GM12875 (cell line): Measurements from ENCODE around the gene DOCK8.

Experiments
- H3K4me3 ChIP-seq: one replicate; pipeline ENCODE4 v1.5.1; 2011; ENCODE audit warnings: low read depth, low read length, control low read depth
- TF ChIP-seq, protein P1 (sequence below): IDR thresholded peaks from 2 replicates; pipeline ENCODE4 v1.5.1; 2011; ENCODE audit warnings: low read depth, mild to moderate bottlenecking, control low read depth, inconsistent platforms, low read length, moderate library complexity, borderline replicate concordance; ENCODE audit not compliant: insufficient read depth

The DOCK8 gene

DNA sequence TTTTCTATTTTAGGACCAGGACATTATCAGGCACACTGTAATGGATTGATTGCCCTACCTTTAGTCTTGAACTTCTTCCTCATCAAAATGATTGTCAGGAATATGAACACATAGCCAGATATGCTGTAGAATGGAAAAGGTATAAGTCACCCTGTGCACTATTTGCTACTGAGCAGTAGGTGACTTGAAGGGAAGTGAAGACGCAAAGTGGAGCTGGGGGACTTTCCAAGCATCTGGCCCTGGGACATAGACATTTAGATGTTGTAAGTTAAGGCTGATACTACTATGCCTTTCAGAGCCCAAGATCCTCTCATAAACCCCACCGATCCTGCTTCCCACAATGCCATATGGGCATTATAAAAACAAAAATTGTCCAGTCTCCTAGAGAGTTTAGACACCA lies 174.5 kb downstream of the DOCK8 start:
- TF ChIP-seq, protein P1, sequence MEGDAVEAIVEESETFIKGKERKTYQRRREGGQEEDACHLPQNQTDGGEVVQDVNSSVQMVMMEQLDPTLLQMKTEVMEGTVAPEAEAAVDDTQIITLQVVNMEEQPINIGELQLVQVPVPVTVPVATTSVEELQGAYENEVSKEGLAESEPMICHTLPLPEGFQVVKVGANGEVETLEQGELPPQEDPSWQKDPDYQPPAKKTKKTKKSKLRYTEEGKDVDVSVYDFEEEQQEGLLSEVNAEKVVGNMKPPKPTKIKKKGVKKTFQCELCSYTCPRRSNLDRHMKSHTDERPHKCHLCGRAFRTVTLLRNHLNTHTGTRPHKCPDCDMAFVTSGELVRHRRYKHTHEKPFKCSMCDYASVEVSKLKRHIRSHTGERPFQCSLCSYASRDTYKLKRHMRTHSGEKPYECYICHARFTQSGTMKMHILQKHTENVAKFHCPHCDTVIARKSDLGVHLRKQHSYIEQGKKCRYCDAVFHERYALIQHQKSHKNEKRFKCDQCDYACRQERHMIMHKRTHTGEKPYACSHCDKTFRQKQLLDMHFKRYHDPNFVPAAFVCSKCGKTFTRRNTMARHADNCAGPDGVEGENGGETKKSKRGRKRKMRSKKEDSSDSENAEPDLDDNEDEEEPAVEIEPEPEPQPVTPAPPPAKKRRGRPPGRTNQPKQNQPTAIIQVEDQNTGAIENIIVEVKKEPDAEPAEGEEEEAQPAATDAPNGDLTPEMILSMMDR, result no peak
- no peak overlapping the region for H3K4me3 ChIP-seq

DNA sequence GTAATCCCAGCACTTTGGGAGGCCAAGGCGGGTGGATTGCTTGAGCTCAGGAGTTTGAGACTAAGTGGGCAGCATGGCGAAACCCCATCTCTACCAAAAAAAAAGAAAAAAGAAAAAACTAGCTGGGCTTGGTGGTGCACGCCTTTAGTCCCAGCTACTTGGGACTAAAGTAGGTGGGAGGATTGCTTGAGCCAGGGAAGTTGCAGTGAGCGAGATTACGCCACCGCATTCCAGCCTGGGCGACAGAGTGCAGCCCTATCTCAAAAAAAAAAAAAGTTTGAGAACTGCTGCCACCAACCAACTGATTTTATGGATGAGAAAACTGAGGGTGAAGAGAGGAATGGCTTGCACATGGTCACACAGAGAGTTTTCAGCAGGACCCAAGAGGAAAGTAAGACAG lies 175.1 kb downstream of the DOCK8 start:
- H3K4me3 ChIP-seq, result no peak overlapping the region
- TF ChIP-seq, protein P1, result no peak

DNA sequence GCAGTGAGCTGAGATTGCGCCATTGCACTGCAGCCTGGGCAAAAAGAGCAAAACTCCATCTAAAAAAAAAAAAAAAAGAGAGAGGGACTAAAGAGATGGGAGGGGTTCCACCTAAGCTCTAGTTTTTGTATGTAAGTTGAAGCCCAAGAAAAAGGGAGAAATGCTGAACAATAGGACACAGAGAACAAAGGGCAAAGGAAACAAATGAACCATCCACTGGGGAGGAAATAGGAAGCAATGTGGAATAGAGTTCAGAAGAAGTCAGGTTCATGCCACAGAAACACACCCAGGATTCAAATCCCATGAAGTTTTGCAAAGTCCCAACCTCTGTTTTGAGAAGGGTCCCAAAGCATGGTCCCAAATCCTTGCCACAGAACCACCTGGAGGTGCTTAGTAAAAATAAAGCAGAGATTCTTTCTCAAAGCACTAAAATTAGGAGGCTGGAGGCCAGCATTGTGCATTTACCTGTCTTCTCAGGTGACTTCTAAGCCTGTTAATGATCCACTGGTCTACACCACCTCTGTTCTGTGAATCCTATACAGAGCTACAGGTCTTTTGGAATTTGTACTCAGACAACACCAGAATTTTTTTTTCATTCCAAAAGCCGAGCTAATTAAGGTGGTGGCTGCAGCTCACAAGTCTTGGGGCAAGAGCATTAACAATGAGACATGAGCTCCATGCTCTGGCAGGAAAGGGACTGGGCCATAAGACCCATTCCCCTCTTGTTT lies 177.6 kb downstream of the DOCK8 start:
- TF ChIP-seq, protein P1, result no peak
- no peak overlapping the region for H3K4me3 ChIP-seq

DNA sequence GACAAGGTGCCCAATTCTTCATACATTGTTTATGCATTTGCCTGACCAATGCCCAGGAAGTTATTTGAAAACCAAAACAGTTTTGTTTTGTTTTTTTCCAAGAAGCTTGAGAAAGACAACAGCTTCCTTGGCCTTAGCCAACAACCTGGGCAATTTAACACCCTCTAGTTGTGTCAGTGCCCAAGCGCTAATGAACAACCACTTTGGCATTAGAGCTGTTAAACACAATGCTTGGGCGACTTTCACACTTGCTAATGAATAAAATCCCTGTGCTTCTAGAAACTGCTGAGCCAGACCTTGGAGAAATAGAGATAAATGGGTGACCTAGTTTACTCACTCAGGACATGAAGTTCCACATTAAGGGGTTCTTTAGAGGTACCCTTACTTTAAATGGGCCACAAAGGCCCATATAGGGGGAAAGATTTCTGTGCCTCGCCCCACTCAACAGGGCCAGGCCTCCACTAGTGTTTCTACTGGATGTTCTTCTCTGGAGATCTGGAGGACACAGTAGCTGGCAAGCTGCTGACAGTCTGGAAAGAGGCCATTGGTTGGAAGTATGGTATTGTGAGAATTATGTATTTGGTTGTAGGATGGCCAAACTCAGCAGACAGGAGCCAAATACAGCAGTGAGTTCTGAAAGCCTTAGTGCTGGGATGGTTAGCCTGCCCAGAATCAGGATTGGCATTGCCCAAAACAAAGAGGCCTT lies 179.8 kb downstream of the DOCK8 start:
- TF ChIP-seq, protein P1, result no peak

DNA sequence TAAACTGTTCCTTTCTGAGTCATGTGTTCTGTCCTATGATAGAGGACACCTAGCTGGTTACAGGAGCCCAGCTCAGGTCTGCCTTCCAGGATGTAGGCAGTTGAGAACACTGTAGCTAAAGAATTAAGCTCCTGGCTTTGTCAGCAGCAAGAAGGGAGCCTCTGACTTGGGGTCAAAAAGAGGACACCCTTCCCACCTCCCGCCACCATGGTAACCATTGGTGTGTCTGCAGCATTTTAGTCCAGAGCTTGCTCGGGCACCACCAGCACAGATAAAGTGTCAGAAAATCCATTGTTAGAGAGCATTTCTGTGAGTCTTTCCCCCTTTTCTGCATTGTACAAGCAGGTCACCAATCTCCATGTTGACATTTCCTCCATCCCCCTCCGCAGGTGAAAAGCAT lies 181.7 kb downstream of the DOCK8 start:
- TF ChIP-seq, protein P1, result no peak

More for the DNA sequence above, 179.8 kb downstream of the DOCK8 start:
- no peak overlapping the region for H3K4me3 ChIP-seq

DNA sequence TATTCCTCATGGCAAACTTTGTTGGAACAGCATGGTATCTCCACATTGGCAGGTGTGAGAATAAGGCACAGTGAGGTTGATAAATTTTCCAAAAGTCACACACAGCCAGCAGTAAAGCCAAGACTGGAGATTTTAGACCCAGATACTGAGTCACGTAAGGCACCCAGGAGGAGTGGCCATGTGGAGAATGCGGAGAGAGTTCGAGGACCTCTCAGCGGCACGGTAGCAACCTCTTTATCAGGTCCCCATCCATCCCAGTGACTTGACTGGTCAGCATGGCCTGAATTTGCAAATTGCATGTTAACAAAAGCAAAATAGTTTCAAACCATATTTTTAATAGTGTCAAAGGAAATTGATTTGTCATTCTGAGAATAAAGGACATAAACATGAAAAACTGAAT lies 183.4 kb downstream of the DOCK8 start:
- TF ChIP-seq, protein P1, result no peak

More for the DNA sequence above, 181.7 kb downstream of the DOCK8 start:
- H3K4me3 ChIP-seq, result no peak overlapping the region

DNA sequence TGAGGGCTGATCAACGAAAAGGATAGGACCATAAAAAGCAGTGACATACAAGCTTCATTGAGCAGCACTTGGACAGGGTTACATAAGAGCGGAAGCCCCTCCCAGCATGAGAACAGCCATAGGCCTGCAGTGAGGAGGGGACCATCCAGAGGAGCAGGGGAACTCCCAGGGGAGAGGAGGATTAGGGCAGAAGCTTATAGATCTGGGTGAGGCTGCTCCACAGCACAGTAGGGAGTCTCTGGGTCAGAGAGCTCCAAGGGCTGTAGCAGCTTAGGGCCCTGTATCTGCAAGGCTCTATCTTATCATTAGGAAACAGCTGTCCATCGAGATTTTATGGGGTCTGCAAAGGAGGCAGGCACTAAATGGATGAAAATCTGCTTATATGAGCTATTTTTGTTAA lies 186.6 kb downstream of the DOCK8 start:
- no peak overlapping the region for H3K4me3 ChIP-seq
- TF ChIP-seq, protein P1, result no peak

More for the DNA sequence above, 183.4 kb downstream of the DOCK8 start:
- H3K4me3 ChIP-seq, result no peak overlapping the region
